A549 (cell line): Measurements from ENCODE around the gene HDAC5. TPM values are rescaled to one million over a fixed set of nuclear protein-coding genes. Genes with fewer than 3 reads are reported as not detected.

Experiments used
- ATAC-seq, 2 experiments: fragments of 200-7000 bp in 1 of 2; fragments of >200 bp in 1 of 2; cut with Nextera tagmentation in 1 of 2; cut with Tn5 transposase in 1 of 2; 3 replicates each; pipeline versions ENCODE4 v1.8.0 to v1.9.1; 2018 to 2020; ENCODE audit warnings: mild to moderate bottlenecking in 1 of 2, moderate library complexity in 1 of 2
- CTCF ChIA-PET: fragments of 300-600 bp; sonication (Branson Sonifier 250); formaldehyde crosslinking; extraction: SDS; loops from one replicate; lab custom pipeline; 2021; ENCODE audit warnings: antibody characterized with exemption, inconsistent platforms; lab: Yijun Ruan, JAX
- POLR2A ChIA-PET: fragments of 350-600 bp; formaldehyde crosslinking; extraction: SDS; loops from one replicate; lab custom pipeline; 2021; ENCODE audit warnings: antibody characterized with exemption, inconsistent platforms; lab: Yijun Ruan, JAX
- DNase-seq, 2 experiments: peaks; one replicate each; pipeline versions ENCODE4 v3.0.0 to v3.0.0-alpha.2; 2011 to 2016; ENCODE audit warnings: low read depth in 1 of 2, low spot score in 1 of 2
- FAIRE-seq: peaks from 2 replicates; lab custom pipeline; 2011; peaks lifted over from hg19 to GRCh38; lab: Jason Lieb, UNC
- H3K27ac ChIP-seq, 2 experiments: fragments of >200 bp; sonication (Bioruptor Twin); formaldehyde crosslinking; 3 replicates each; pipeline ENCODE4 v1.5.1; 2016 to 2017
- H3K4me1 ChIP-seq: fragments of >200 bp; sonication (Bioruptor Twin); formaldehyde crosslinking; 3 replicates; pipeline ENCODE4 v1.6.1; 2016
- H3K4me2 ChIP-seq: fragments of >200 bp; sonication (Bioruptor Twin); formaldehyde crosslinking; 3 replicates; pipeline ENCODE4 v1.6.1; 2016
- H3K4me3 ChIP-seq: fragments of >200 bp; sonication (Bioruptor Twin); formaldehyde crosslinking; 3 replicates; pipeline ENCODE4 v1.5.1; 2016
- H3K9me3 ChIP-seq: fragments of >200 bp; sonication (Bioruptor Twin); formaldehyde crosslinking; 3 replicates; pipeline ENCODE4 v1.6.1; 2016
- ATOH8 ChIP-seq: fragments of 250-450 bp; sonication (Bioruptor Pico); IDR thresholded peaks from 2 replicates; pipeline ENCODE4 v1.5.0; 2020; ENCODE audit warnings: low read depth, mild to moderate bottlenecking, moderate library complexity
- BCL3 ChIP-seq: fragments of >200 bp; sonication (Bioruptor Twin); formaldehyde crosslinking; IDR thresholded peaks from 3 replicates; pipeline ENCODE4 v1.6.1; 2016
- CBX2 ChIP-seq: fragments of 200-600 bp; sonication (generic); IDR thresholded peaks from 2 replicates; pipeline ENCODE4 v1.6.1; 2016; ENCODE audit warnings: low read depth, mild to moderate bottlenecking, borderline replicate concordance
- CEBPB ChIP-seq, 2 experiments: fragments of >200 bp in 1 of 2; sonication (Bioruptor Twin) in 1 of 2; formaldehyde crosslinking in 1 of 2; IDR thresholded peaks; 2 replicates each; pipeline ENCODE4 v1.6.1; 2012 to 2016
- CHD2 ChIP-seq: fragments of 150-350 bp; IDR thresholded peaks from 2 replicates; pipeline ENCODE4 v1.6.1; 2014; ENCODE audit warnings: low read length; ENCODE audit not compliant: partially characterized antibody
- EHF ChIP-seq: fragments of 250-450 bp; sonication (Bioruptor Pico); IDR thresholded peaks from 2 replicates; pipeline ENCODE4 v1.5.0; 2020; ENCODE audit warnings: mild to moderate bottlenecking
- EHMT2 ChIP-seq: fragments of 200-600 bp; sonication (generic); IDR thresholded peaks from 2 replicates; pipeline ENCODE4 v1.6.1; 2016; ENCODE audit warnings: antibody characterized with exemption, low read depth, mild to moderate bottlenecking, moderate library complexity
- ELK1 ChIP-seq: fragments of 150-350 bp; IDR thresholded peaks from 2 replicates; pipeline ENCODE4 v1.6.1; 2014; ENCODE audit warnings: low read depth, mild to moderate bottlenecking, low read length
- GATA3 ChIP-seq: IDR thresholded peaks from 2 replicates; pipeline ENCODE4 v1.6.1; 2012; ENCODE audit warnings: borderline replicate concordance
- HES2 ChIP-seq: fragments of >200 bp; sonication (Bioruptor Twin); formaldehyde crosslinking; IDR thresholded peaks from 2 replicates; pipeline ENCODE4 v1.6.1; 2016
- JUNB ChIP-seq: fragments of >200 bp; sonication (Bioruptor Twin); formaldehyde crosslinking; IDR thresholded peaks from 2 replicates; pipeline ENCODE4 v1.6.1; 2016
- MAZ ChIP-seq: fragments of 150-350 bp; IDR thresholded peaks from 2 replicates; pipeline ENCODE4 v1.6.1; 2014; ENCODE audit warnings: antibody characterized with exemption, low read depth, low read length, borderline replicate concordance
- NFE2L2 ChIP-seq: fragments of 150-350 bp; conservative IDR thresholded peaks from 2 replicates; pipeline ENCODE4 v1.6.1; 2014; ENCODE audit warnings: low read length
- PHF8 ChIP-seq: fragments of 200-600 bp; sonication (generic); IDR thresholded peaks from 2 replicates; pipeline ENCODE4 v1.6.1; 2016; ENCODE audit warnings: low read depth, mild to moderate bottlenecking, antibody characterized with exemption, moderate library complexity, borderline replicate concordance
- RCOR1 ChIP-seq: fragments of 150-350 bp; IDR thresholded peaks from 2 replicates; pipeline ENCODE4 v1.6.1; 2014; ENCODE audit warnings: antibody characterized with exemption, low read length, low read depth
- REST ChIP-seq: fragments of 200-600 bp; sonication (generic); IDR thresholded peaks from 2 replicates; pipeline ENCODE4 v1.6.1; 2016; ENCODE audit warnings: antibody characterized with exemption, mild to moderate bottlenecking, moderate library complexity
- TFCP2L1 ChIP-seq: fragments of 250-450 bp; sonication (Bioruptor Pico); IDR thresholded peaks from 2 replicates; pipeline ENCODE4 v1.5.0; 2021; ENCODE audit warnings: mild to moderate bottlenecking
- TP53 ChIP-seq: fragments of 250-450 bp; sonication (Bioruptor Pico); IDR thresholded peaks from 2 replicates; pipeline ENCODE4 v1.5.0; 2021; ENCODE audit warnings: mild to moderate bottlenecking, moderate library complexity
- ZFP36 ChIP-seq: fragments of 450-650 bp; IDR thresholded peaks from 2 replicates; pipeline ENCODE4 v1.6.1; 2014; ENCODE audit warnings: borderline replicate concordance; ENCODE audit not compliant: partially characterized antibody
- WGBS: methylation state at CpG from one replicate; pipeline ENCODE4 v1.1.6; 2017; ENCODE audit errors: missing lambda C conversion rate; 5-methylcytosine and 5-hydroxymethylcytosine counted together
- polyA plus RNA-seq, 4 experiments: library from polyadenylated mRNA; depleted of rRNA in 3 of 4; stranded (reverse); fragments of >200 nt; fragmentation: RNase III in 1 of 4; extraction: RNeasy Plus Mini Kit Qiagen cat#74134 plus additional on column Dnase treatment in 1 of 4; gene quantifications; 2 replicates in 3 of 4; 3 replicates in 1 of 4; pipeline ENCODE4 v1.2.3, GENCODE V29; 2011 to 2017

Gene HDAC5
- polyA plus RNA-seq, 2 of the 4 experiments (the other 2 are of a cell fraction): 3.1 to 7.1 TPM

- DNase-seq: no peak
Measured at GRCh38 chr17:44085908-44086307, 37.5 kb downstream of the HDAC5 start.

More at GRCh38 chr17:44085908-44086307, 37.5 kb downstream of the HDAC5 start:
- WGBS: 69% methylated on average over 5 of the region's 5 CpGs
- no peak overlapping the region for H3K4me3 ChIP-seq
- ChIA-PET POLR2A (interaction anchor here (0.6 to 2.4 kb wide), 2 partner anchors 23 to 38 kb away, joined by 3 to 10 read pairs; partner anchors contain the start of gene HDAC5), CTCF (interaction anchor here (0.6 to 39.6 kb wide), 10 partner anchors 8 to 266 kb away, joined by 3 to 1202 read pairs (median 5); partner anchors contain the start of genes ASB16, G6PC3 and HDAC5)
- no peak for TF ChIP-seq JUNB
- no peak for TF ChIP-seq TFCP2L1
- TF ChIP-seq CHD2: no peak
- TF ChIP-seq NFE2L2: no peak
- TF ChIP-seq CEBPB (IDR thresholded peaks at IDR 0.05): no peak
- TF ChIP-seq ATOH8: no peak
- TF ChIP-seq BCL3: no peak
- TF ChIP-seq REST: no peak
- no peak for TF ChIP-seq GATA3
- no peak for TF ChIP-seq ELK1
- TF ChIP-seq RCOR1: no peak
- TF ChIP-seq EHMT2: no peak
- TF ChIP-seq EHF (CRISPR knock-in tag): no peak
- no peak for TF ChIP-seq PHF8
- no peak for TF ChIP-seq CBX2
- no peak for TF ChIP-seq HES2
- TF ChIP-seq TP53 (CRISPR knock-in tag): no peak
- TF ChIP-seq MAZ: no peak
- TF ChIP-seq ZFP36: no peak
- H3K4me1 ChIP-seq: peaks cover 32% of the 10 kb centered on the region
- FAIRE-seq (no peak), ATAC-seq (peak; percentile 5 to 11; a peak in 2 of 6 replicates)
- H3K9me3 ChIP-seq: no peaks in the 10 kb centered on the region
- H3K27ac ChIP-seq: peak overlapping the region; percentile 84 to 89
- peak overlapping the region; percentile 72 for H3K4me2 ChIP-seq
